Calu3 (cell line): Measurements from ENCODE around the gene FZR1. TPM values are rescaled to one million over a fixed set of nuclear protein-coding genes. Genes with fewer than 3 reads are reported as not detected.

Source experiments
- BruUV-seq: library from RNA; stranded (reverse); fragments of 400-500 nt; replicated peaks from 2 replicates; lab custom pipeline; 2021; lab: Mats Ljungman, UMichigan
- CTCF ChIA-PET: fragments of 300-600 bp; sonication (Branson Sonifier 250); formaldehyde crosslinking; loops from one replicate; lab custom pipeline; 2022; ENCODE audit warnings: antibody characterized with exemption; lab: Charles Lee
- DNase-seq: peaks from one replicate; pipeline ENCODE4 v3.0.0; 2022
- H3K27ac Mint-ChIP-seq: one replicate; pipeline ENCODE4 v1.8.0; 2022; ENCODE audit warnings: mixed read lengths; ENCODE audit not compliant: unreplicated experiment
- H3K27me3 Mint-ChIP-seq: one replicate; pipeline ENCODE4 v1.8.0; 2022; ENCODE audit warnings: mixed read lengths; ENCODE audit not compliant: unreplicated experiment
- H3K36me3 Mint-ChIP-seq: one replicate; pipeline ENCODE4 v1.8.0; 2022; ENCODE audit warnings: mild to moderate bottlenecking, moderate library complexity, mixed read lengths; ENCODE audit not compliant: insufficient read depth, unreplicated experiment
- H3K4me1 Mint-ChIP-seq: one replicate; pipeline ENCODE4 v1.8.0; 2022; ENCODE audit warnings: mild to moderate bottlenecking, low read depth, mixed read lengths; ENCODE audit not compliant: unreplicated experiment
- H3K4me3 Mint-ChIP-seq: one replicate; pipeline ENCODE4 v1.8.0; 2022; ENCODE audit warnings: mild to moderate bottlenecking, low read depth, moderate library complexity, mixed read lengths; ENCODE audit not compliant: unreplicated experiment
- H3K9me3 Mint-ChIP-seq: one replicate; pipeline ENCODE4 v1.8.0; 2022; ENCODE audit warnings: low read depth, mixed read lengths; ENCODE audit not compliant: unreplicated experiment
- intact Hi-C: fragments of 100-400 bp; cut with micrococcal nuclease; formaldehyde crosslinking; loops from one replicate; pipeline ENCODE4 v1.10.0; 2022; ENCODE audit not compliant: unreplicated experiment
- total RNA-seq: library from RNA; stranded (reverse); gene quantifications from 2 replicates; pipeline ENCODE4 v1.2.3, GENCODE V29; 2022
- TF ChIP-seq, protein P1 (sequence below): fragments of 200-600 bp; IDR thresholded peaks from one replicate; pipeline ENCODE4 v1.8.0; 2022; ENCODE audit warnings: antibody characterized with exemption; ENCODE audit not compliant: unreplicated experiment

Gene FZR1
- total RNA-seq, 1 experiment from 2014 or later, result 33.1 TPM

GRCh38 chr19:3575260-3575741 lies 69.2 kb downstream of the FZR1 start:
- Mint-ChIP-seq H3K4me1 (no peaks in the 10 kb centered on the region), H3K27ac (no peak overlapping the region), H3K9me3 (no peaks in the 10 kb centered on the region), H3K27me3 (no peaks in the 10 kb centered on the region), H3K36me3 (peaks cover 45% of the 10 kb centered on the region), H3K4me3 (no peak overlapping the region)
- CTCF ChIA-PET, result interaction anchor here (0.5 kb wide), 1 partner anchor 30 kb away, joined by 6 read pairs; no protein-coding TSS in a partner anchor
- intact Hi-C loops, result no loop called here
- no TSS peak for BruUV-seq
- TF ChIP-seq, protein P1, sequence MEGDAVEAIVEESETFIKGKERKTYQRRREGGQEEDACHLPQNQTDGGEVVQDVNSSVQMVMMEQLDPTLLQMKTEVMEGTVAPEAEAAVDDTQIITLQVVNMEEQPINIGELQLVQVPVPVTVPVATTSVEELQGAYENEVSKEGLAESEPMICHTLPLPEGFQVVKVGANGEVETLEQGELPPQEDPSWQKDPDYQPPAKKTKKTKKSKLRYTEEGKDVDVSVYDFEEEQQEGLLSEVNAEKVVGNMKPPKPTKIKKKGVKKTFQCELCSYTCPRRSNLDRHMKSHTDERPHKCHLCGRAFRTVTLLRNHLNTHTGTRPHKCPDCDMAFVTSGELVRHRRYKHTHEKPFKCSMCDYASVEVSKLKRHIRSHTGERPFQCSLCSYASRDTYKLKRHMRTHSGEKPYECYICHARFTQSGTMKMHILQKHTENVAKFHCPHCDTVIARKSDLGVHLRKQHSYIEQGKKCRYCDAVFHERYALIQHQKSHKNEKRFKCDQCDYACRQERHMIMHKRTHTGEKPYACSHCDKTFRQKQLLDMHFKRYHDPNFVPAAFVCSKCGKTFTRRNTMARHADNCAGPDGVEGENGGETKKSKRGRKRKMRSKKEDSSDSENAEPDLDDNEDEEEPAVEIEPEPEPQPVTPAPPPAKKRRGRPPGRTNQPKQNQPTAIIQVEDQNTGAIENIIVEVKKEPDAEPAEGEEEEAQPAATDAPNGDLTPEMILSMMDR, result no peak
- peak; percentile 49 for DNase-seq

DNA sequence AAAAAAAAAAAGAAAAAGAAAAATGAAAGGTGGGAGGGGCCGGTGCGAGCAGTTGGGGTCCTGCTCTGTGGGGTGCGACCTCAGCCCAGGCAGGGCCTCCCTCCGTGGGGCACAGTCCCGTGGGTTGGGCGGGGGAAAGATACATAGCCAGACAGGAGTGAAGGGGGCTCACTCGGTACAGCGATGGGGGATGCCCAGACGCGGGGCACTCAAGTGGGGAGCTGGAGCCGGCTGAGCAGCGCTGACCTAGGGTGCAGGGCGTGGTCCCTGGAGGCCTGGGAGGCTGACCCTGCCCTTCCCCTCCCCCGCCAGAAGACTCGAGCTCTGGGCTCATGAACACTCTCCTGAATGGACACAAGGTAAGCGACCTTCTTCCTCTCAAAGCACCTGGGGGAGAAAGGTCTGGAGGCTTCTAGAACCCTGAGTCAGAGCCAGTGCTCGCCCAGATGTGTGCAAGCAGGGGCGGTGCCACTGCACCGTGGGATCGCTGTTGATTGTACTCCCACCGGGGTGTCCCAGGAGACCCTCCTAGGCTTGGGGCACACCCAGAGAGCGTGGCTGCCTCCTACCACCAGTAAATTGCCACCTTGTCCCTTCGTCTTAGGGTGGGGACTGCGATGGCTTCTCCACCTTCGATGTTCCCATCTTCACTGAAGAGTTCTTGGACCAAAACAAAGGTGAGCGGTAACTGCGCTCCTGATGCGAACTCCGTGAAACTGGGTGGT lies 70.0 kb downstream of the FZR1 start:
- Mint-ChIP-seq H3K36me3 (peaks cover 45% of the 10 kb centered on the region), H3K9me3 (no peaks in the 10 kb centered on the region), H3K4me3 (no peak overlapping the region), H3K27ac (no peak overlapping the region), H3K4me1 (no peaks in the 10 kb centered on the region), H3K27me3 (no peaks in the 10 kb centered on the region)
- no TSS peak for BruUV-seq
- CTCF ChIA-PET, result interaction anchor here (0.5 kb wide), 2 partner anchors 31 to 941 kb away, joined by 4 to 6 read pairs; no protein-coding TSS in a partner anchor
- intact Hi-C loops, result no loop called here
- no peak for DNase-seq
- TF ChIP-seq, protein P1, result no peak

DNA sequence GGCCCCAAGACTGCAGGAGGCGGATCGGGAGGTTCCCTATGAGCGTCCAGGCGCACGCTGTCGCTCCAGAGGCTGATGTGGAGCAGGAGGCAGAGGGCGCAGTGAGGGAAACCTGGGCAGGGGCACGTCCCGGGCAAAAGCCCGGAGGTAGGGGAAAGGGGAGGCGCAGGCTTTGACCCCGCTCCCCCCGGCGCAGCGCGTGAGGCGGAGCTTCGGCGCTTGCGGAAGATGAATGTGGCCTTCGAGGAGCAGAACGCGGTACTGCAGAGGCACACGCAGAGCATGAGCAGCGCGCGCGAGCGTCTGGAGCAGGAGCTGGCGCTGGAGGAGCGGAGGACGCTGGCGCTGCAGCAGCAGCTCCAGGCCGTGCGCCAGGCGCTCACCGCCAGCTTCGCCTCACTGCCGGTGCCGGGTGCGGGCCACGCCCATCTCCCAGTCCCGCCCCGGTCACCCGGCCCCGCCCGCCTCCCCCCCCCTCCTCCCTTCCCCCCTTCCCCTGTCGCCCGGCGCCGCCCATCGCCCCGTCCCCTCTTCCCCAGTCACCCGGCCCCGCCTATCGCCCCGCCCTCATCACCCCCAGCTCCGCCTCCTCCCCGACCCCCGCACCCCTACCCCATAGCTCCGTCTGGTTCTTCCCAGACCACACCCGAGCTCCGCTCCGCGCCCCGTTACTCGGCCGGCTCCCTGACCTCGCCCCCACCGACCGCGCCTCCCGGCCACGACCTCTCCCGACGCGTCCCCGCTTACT lies 70.8 kb downstream of the FZR1 start:
- H3K9me3 Mint-ChIP-seq, result no peaks in the 10 kb centered on the region
- CTCF ChIA-PET, result no interaction called here
- intact Hi-C loops, result no loop called here
- H3K27ac Mint-ChIP-seq, result no peak overlapping the region
- TF ChIP-seq, protein P1, result no peak
- no peaks in the 10 kb centered on the region for H3K27me3 Mint-ChIP-seq
- BruUV-seq, result no TSS peak
- H3K4me1 Mint-ChIP-seq, result no peaks in the 10 kb centered on the region
- no peak for DNase-seq
- H3K4me3 Mint-ChIP-seq, result no peak overlapping the region
- H3K36me3 Mint-ChIP-seq, result peaks cover 45% of the 10 kb centered on the region

DNA sequence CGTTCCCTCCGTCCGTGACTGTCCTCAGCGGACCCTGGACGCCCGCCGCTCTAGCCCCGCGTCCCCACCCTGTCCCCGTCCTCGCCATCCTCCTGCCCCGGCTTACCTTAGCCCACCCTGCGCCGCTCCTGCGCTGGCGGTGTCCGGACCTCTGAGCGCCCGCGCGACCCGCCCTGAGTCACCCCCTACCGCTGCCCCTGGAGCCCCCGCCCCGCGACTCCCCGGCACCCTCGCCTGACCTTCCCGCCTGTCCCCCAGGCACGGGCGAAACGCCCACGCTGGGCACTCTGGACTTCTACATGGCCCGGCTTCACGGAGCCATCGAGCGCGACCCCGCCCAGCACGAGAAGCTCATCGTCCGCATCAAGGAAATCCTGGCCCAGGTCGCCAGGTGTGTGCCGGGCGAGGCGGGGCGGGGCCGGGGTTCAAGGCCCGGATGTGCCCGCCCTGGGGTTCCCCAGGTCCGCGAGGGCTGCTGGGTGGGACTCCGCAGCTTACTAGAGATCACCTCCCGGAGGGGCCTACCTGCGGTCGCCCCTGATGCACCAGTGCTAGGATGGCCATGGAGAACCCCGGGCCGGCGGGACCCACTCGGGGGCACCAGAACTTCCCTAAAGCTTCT lies 71.7 kb downstream of the FZR1 start:
- CTCF ChIA-PET, result no interaction called here
- H3K4me3 Mint-ChIP-seq, result no peak overlapping the region
- TF ChIP-seq, protein P1, result no peak
- H3K9me3 Mint-ChIP-seq, result no peaks in the 10 kb centered on the region
- no peaks in the 10 kb centered on the region for H3K27me3 Mint-ChIP-seq
- H3K4me1 Mint-ChIP-seq, result no peaks in the 10 kb centered on the region
- no TSS peak for BruUV-seq
- peaks cover 38% of the 10 kb centered on the region for H3K36me3 Mint-ChIP-seq
- intact Hi-C loops, result no loop called here
- DNase-seq, result no peak
- H3K27ac Mint-ChIP-seq, result no peak overlapping the region
